HepG2 (cell line): Measurements from ENCODE around the gene TAF3. TPM values are rescaled to one million over a fixed set of nuclear protein-coding genes. Genes with fewer than 3 reads are reported as not detected.

ENCODE experiments used
- EEA1 ChIP-seq: sonication (generic); formaldehyde crosslinking; IDR thresholded peaks from 2 replicates; pipeline ENCODE4 v1.5.1; 2020; ENCODE audit warnings: mild to moderate bottlenecking, missing genetic modification reagents, borderline replicate concordance
- ETV6 ChIP-seq: sonication (generic); formaldehyde crosslinking; conservative IDR thresholded peaks from 2 replicates; pipeline ENCODE4 v1.4.0; 2020; ENCODE audit warnings: missing genetic modification reagents
- KLF13 ChIP-seq: sonication (generic); formaldehyde crosslinking; IDR thresholded peaks from 2 replicates; pipeline ENCODE4 v1.4.0; 2020; ENCODE audit warnings: mild to moderate bottlenecking, missing genetic modification reagents
- NR2F1 ChIP-seq, 2 experiments: fragments of 450-650 bp in 1 of 2; formaldehyde crosslinking in 1 of 2; IDR thresholded peaks; 2 replicates each; pipeline versions ENCODE4 v1.5.0 to v1.6.1; 2016 to 2020; ENCODE audit warnings: mild to moderate bottlenecking in 1 of 2, missing compliant biosample characterization in 1 of 2, missing genetic modification reagents in 1 of 2, moderate library complexity in 1 of 2
- PAF1 ChIP-seq: IDR thresholded peaks from 2 replicates; pipeline ENCODE4 v1.6.1; 2016; ENCODE audit warnings: missing genetic modification reagents, missing compliant biosample characterization
- SAP130 ChIP-seq: IDR thresholded peaks from 2 replicates; pipeline ENCODE4 v1.6.1; 2016; ENCODE audit warnings: low read depth
- TAF1 ChIP-seq: sonication (generic); formaldehyde crosslinking; IDR thresholded peaks from 2 replicates; pipeline ENCODE4 v1.4.0; 2020; ENCODE audit warnings: missing genetic modification reagents
- ZBTB7A ChIP-seq: sonication (generic); formaldehyde crosslinking; IDR thresholded peaks from 2 replicates; pipeline ENCODE4 v1.8.0; 2022; ENCODE audit warnings: mild to moderate bottlenecking, missing genetic modification reagents
- ZNF326 ChIP-seq: sonication (generic); formaldehyde crosslinking; IDR thresholded peaks from 2 replicates; pipeline ENCODE4 v1.4.0; 2020; ENCODE audit warnings: missing genetic modification reagents, borderline replicate concordance
- ZNF441 ChIP-seq: sonication (generic); formaldehyde crosslinking; IDR thresholded peaks from 2 replicates; pipeline ENCODE4 v1.7.0; 2021; ENCODE audit warnings: missing genetic modification reagents, borderline replicate concordance
- ZNF619 ChIP-seq: sonication (generic); formaldehyde crosslinking; IDR thresholded peaks from 2 replicates; pipeline ENCODE4 v1.4.0; 2020; ENCODE audit warnings: mild to moderate bottlenecking, missing genetic modification reagents
- ZNF652 ChIP-seq: IDR thresholded peaks from 2 replicates; pipeline ENCODE4 v1.6.1; 2016; ENCODE audit warnings: low read depth, borderline replicate concordance
- polyA plus RNA-seq, 8 experiments: library from polyadenylated mRNA; depleted of rRNA in 3 of 8; stranded (reverse) in 7 of 8; unstranded in 1 of 8; fragments of >200 nt; fragmentation: Illumina TruSeq in 4 of 8; extraction: Trizol in 4 of 8; gene quantifications; 2 replicates each; pipeline versions ENCODE4 v1.2.1 to v1.2.3, GENCODE V29; 2011 to 2016; ENCODE audit warnings: low read depth in 4 of 8, missing spikeins in 1 of 8, mixed read lengths in 1 of 8; ENCODE audit not compliant: insufficient read depth in 1 of 8
- total RNA-seq, 5 experiments: library from RNA; depleted of rRNA; stranded (reverse); fragments of >200 nt; fragmentation: Illumina TruSeq; extraction: Trizol; gene quantifications; 2 replicates each; pipeline ENCODE4 v1.2.3, GENCODE V29; 2016; ENCODE audit warnings: low read depth in 1 of 5
- TF ChIP-seq, protein P1 (sequence below): sonication (generic); formaldehyde crosslinking; IDR thresholded peaks from 2 replicates; pipeline ENCODE4 v1.4.0; 2020; ENCODE audit warnings: missing genetic modification reagents
- TF ChIP-seq, protein P2 (sequence below): sonication (generic); formaldehyde crosslinking; IDR thresholded peaks from 2 replicates; pipeline ENCODE4 v1.8.0; 2022; ENCODE audit warnings: mild to moderate bottlenecking, missing genetic modification reagents, moderate library complexity
- TF ChIP-seq, protein P3 (sequence below): sonication (generic); formaldehyde crosslinking; IDR thresholded peaks from 2 replicates; pipeline ENCODE4 v1.5.1; 2020; ENCODE audit warnings: missing genetic modification reagents, mild to moderate bottlenecking, borderline replicate concordance
- TF ChIP-seq, protein P4 (sequence below): IDR thresholded peaks from 2 replicates; pipeline ENCODE4 v1.6.1; 2012; ENCODE audit warnings: inconsistent platforms
- TF ChIP-seq, protein P5 (sequence below): sonication (generic); formaldehyde crosslinking; IDR thresholded peaks from 2 replicates; pipeline ENCODE4 v1.4.0; 2020; ENCODE audit warnings: missing genetic modification reagents, low read depth, mild to moderate bottlenecking, borderline replicate concordance
- TF ChIP-seq, protein P6 (sequence below): sonication (generic); formaldehyde crosslinking; IDR thresholded peaks from 2 replicates; pipeline ENCODE4 v1.8.0; 2022; ENCODE audit warnings: missing genetic modification reagents, mild to moderate bottlenecking, moderate library complexity, borderline replicate concordance

Gene TAF3
- total and polyA plus RNA-seq, 2 of the 13 experiments (the other 11 are each of a cell fraction or from before 2014, with no cell fraction given) = 1.7 to 2.9 TPM

DNA sequence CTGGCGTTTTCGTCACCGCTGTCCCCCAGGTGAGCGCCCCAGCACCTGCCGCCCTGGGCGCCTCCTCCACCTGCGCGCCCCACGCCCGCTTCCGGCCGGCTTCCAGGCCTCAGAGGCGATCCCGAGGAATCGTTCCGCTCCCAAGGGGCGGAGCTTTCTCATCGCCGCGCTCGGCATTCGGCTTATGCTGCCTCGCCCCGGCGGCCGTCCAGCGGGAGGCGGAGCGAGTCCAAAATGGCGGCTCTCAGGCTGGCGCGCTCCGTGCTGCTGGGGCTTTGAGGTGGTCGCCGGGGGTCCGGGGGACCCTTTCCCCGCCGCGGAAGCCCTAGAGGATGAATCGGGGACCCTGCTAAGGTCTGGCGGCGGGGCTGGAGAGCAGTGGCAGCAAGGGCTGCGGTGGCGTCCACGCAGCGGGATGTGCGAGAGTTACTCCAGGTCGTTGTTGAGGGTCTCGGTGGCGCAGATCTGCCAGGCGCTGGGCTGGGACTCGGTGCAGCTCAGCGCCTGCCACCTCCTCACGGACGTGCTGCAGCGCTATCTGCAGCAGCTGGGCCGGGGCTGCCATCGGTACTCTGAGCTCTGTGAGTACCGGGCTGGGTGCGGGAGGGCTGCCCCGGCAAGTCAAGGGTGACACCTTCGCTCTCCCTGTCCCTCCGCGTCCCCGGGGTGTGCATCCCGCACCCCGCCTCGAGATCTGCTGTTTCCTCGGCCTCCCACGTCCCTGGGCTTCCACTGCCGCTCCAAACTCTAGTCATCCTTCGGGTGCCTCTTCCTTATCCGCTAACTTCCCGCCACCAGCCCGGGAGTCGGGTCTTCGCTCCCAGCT, at the start of gene TAF3 (continued):
- TF ChIP-seq, protein P1, sequence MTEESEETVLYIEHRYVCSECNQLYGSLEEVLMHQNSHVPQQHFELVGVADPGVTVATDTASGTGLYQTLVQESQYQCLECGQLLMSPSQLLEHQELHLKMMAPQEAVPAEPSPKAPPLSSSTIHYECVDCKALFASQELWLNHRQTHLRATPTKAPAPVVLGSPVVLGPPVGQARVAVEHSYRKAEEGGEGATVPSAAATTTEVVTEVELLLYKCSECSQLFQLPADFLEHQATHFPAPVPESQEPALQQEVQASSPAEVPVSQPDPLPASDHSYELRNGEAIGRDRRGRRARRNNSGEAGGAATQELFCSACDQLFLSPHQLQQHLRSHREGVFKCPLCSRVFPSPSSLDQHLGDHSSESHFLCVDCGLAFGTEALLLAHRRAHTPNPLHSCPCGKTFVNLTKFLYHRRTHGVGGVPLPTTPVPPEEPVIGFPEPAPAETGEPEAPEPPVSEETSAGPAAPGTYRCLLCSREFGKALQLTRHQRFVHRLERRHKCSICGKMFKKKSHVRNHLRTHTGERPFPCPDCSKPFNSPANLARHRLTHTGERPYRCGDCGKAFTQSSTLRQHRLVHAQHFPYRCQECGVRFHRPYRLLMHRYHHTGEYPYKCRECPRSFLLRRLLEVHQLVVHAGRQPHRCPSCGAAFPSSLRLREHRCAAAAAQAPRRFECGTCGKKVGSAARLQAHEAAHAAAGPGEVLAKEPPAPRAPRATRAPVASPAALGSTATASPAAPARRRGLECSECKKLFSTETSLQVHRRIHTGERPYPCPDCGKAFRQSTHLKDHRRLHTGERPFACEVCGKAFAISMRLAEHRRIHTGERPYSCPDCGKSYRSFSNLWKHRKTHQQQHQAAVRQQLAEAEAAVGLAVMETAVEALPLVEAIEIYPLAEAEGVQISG (CRISPR knock-in tag) = peak; percentile 90
- TF ChIP-seq, protein P2, sequence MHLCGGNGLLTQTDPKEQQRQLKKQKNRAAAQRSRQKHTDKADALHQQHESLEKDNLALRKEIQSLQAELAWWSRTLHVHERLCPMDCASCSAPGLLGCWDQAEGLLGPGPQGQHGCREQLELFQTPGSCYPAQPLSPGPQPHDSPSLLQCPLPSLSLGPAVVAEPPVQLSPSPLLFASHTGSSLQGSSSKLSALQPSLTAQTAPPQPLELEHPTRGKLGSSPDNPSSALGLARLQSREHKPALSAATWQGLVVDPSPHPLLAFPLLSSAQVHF = no peak
- TF ChIP-seq EEA1 = peak; percentile 57; the same call in 1 of the 2 replicates
- TF ChIP-seq, protein P3, sequence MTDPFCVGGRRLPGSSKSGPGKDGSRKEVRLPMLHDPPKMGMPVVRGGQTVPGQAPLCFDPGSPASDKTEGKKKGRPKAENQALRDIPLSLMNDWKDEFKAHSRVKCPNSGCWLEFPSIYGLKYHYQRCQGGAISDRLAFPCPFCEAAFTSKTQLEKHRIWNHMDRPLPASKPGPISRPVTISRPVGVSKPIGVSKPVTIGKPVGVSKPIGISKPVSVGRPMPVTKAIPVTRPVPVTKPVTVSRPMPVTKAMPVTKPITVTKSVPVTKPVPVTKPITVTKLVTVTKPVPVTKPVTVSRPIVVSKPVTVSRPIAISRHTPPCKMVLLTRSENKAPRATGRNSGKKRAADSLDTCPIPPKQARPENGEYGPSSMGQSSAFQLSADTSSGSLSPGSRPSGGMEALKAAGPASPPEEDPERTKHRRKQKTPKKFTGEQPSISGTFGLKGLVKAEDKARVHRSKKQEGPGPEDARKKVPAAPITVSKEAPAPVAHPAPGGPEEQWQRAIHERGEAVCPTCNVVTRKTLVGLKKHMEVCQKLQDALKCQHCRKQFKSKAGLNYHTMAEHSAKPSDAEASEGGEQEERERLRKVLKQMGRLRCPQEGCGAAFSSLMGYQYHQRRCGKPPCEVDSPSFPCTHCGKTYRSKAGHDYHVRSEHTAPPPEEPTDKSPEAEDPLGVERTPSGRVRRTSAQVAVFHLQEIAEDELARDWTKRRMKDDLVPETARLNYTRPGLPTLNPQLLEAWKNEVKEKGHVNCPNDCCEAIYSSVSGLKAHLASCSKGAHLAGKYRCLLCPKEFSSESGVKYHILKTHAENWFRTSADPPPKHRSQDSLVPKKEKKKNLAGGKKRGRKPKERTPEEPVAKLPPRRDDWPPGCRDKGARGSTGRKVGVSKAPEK (CRISPR knock-in tag) = no peak
- peak; percentile 30; the same call in 1 of the 2 replicates for TF ChIP-seq ZNF652
- TF ChIP-seq KLF13 (CRISPR knock-in tag) = no peak; the same call in 1 of the 2 replicates
- no peak for TF ChIP-seq NR2F1 (CRISPR knock-in tag; IDR thresholded peaks at IDR 0.05)
- no peak for TF ChIP-seq ZNF326 (CRISPR knock-in tag)
- TF ChIP-seq, protein P4, sequence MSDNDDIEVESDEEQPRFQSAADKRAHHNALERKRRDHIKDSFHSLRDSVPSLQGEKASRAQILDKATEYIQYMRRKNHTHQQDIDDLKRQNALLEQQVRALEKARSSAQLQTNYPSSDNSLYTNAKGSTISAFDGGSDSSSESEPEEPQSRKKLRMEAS = peak; percentile 88
- peak; percentile 85; the same call in 1 of the 2 replicates for TF ChIP-seq ETV6 (CRISPR knock-in tag)
- TF ChIP-seq, protein P5, sequence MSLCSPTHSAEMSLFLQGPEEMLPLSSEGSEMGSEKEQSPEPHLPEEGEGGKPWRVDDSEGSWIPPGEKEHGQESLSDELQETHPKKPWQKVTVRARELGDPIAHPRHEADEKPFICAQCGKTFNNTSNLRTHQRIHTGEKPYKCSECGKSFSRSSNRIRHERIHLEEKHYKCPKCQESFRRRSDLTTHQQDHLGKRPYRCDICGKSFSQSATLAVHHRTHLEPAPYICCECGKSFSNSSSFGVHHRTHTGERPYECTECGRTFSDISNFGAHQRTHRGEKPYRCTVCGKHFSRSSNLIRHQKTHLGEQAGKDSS (CRISPR knock-in tag) = peak; percentile 91
- TF ChIP-seq ZNF441 (CRISPR knock-in tag) = no peak
- TF ChIP-seq PAF1 (CRISPR knock-in tag) = no peak
- peak; percentile 98 for TF ChIP-seq SAP130 (CRISPR knock-in tag)
- peak; percentile 88 for TF ChIP-seq ZBTB7A (CRISPR knock-in tag)
- TF ChIP-seq TAF1 = peak; percentile 98
- TF ChIP-seq, protein P6, sequence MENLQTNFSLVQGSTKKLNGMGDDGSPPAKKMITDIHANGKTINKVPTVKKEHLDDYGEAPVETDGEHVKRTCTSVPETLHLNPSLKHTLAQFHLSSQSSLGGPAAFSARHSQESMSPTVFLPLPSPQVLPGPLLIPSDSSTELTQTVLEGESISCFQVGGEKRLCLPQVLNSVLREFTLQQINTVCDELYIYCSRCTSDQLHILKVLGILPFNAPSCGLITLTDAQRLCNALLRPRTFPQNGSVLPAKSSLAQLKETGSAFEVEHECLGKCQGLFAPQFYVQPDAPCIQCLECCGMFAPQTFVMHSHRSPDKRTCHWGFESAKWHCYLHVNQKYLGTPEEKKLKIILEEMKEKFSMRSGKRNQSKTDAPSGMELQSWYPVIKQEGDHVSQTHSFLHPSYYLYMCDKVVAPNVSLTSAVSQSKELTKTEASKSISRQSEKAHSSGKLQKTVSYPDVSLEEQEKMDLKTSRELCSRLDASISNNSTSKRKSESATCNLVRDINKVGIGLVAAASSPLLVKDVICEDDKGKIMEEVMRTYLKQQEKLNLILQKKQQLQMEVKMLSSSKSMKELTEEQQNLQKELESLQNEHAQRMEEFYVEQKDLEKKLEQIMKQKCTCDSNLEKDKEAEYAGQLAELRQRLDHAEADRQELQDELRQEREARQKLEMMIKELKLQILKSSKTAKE (CRISPR knock-in tag) = 0 out of 2 replicates have a peak, but pooled peaks have one; percentile 16
- TF ChIP-seq ZNF619 = peak; percentile 77
